ENCODE results near the gene RAC2. TPM values are rescaled to one million over a fixed set of nuclear protein-coding genes. Genes with fewer than 3 reads are reported as not detected.

The RAC2 gene
- total RNA-seq, 1 donor from 2014 or later: 978 TPM

- intact Hi-C loops (cut with micrococcal nuclease): no loop called here
Measured at GRCh38 chr22:37179622-37180420, 64.2 kb downstream of the RAC2 start.

GRCh38 chr22:37179126-37179470, 65.0 kb downstream of the RAC2 start:
- intact Hi-C loops (cut with micrococcal nuclease): no loop called here

- intact Hi-C loops (cut with micrococcal nuclease): no loop called here
Measured at GRCh38 chr22:37178350-37179125, 65.5 kb downstream of the RAC2 start.

GRCh38 chr22:37177755-37178154, 66.3 kb downstream of the RAC2 start:
- intact Hi-C loops (cut with micrococcal nuclease): no loop called here

- intact Hi-C loops (cut with micrococcal nuclease): no loop called here
Measured at GRCh38 chr22:37177221-37177620, 66.8 kb downstream of the RAC2 start.

GRCh38 chr22:37176464-37177061, 67.5 kb downstream of the RAC2 start:
- intact Hi-C loops (cut with micrococcal nuclease): no loop called here

- intact Hi-C loops (cut with micrococcal nuclease): no loop called here
Measured at GRCh38 chr22:37175414-37176281, 68.4 kb downstream of the RAC2 start.

Other genes starting within 250 kb of the RAC2 start
- 7.0 and 9.5 TPM in 2 replicates for gene TST, start 224.8 kb downstream of the RAC2 start, total RNA-seq
- 19.5 and 19.8 TPM in 2 replicates for gene MPST, start 224.5 kb downstream of the RAC2 start, total RNA-seq
- 51.1 and 55.3 TPM in 2 replicates for gene KCTD17, start 192.5 kb downstream of the RAC2 start, total RNA-seq
- 2.7 and 3.4 TPM in 2 replicates for gene TMPRSS6, start 134.6 kb downstream of the RAC2 start, total RNA-seq
- gene IL2RB, start 94.4 kb downstream of the RAC2 start, total RNA-seq: 269 and 282 TPM in 2 replicates
- 7.0 and 7.7 TPM in 2 replicates for gene C1QTNF6, start 56.0 kb downstream of the RAC2 start, total RNA-seq
- gene SSTR3, start 31.8 kb downstream of the RAC2 start, total RNA-seq: 4.3 and 4.5 TPM in 2 replicates
- gene CYTH4, start 38.2 kb upstream of the RAC2 start, total RNA-seq: 148 and 160 TPM in 2 replicates
- 0.12 and 0.17 TPM in 2 replicates for gene ELFN2, start 183.2 kb upstream of the RAC2 start, total RNA-seq
- 207 and 211 TPM in 2 replicates for gene MFNG, start 242.1 kb upstream of the RAC2 start, total RNA-seq